ENCODE measurements around the gene OCRL. TPM values are rescaled to one million over a fixed set of nuclear protein-coding genes. Genes with fewer than 3 reads are reported as not detected.

Gene OCRL
- total RNA-seq, 1 donor from 2014 or later, result 13.7 TPM

DNA sequence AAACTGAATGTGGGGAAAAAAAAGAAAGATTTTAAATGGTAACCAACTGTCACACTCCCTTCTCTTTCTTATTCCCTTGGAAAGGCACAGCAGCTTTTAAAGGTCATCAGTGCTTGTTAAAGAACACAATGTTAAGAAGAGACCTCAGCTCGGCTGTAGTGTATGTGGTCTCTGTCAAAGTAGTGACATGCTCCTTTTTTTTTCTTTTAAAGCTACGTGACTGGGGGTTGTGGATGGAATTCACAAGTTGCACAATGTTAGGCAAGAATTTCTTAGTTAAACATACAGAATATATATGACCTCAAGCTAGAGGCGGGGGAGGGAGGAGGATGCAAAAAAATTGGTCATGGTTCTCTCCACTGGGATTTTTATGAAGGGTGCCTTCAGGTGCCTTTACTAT lies 45.6 kb downstream of the OCRL start:
- DNase-seq, result no peak

DNA sequence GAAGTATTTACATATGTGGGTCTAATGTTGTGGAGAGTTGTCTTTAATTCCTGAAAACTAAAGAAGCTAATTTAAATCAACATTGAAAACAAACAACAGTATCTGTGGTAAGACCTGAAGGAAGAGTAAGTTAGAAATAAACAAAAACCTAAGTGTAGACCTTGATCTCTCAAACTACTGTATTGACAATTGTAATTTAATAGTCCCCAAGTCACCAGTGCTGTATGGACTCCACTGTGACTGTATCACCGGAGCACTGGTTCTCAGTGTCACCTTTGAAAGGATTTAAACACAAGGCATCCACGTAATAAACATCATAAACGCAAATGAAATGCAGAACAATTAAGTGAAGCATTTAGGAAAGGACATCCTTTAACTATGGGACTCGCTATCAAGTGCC lies 46.4 kb downstream of the OCRL start:
- no peak for DNase-seq

DNA sequence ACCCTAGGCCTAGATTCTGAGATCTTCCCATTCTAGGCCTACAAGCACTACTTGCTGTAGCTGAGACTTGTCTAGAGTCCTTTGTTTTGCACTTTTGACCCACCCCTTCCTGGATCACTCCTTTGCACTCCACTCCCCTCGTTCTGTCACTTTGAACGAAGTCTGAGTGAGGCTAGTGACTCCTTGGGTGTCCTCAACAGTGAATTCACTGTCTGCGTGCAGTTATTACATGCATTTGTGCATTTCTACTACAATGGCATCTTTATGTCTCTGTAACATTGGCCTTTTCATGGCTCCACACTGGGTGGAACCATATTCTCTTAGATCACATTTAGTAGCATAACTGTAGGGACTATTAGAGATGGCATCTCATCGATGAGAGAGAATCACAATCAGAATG lies 50.5 kb downstream of the OCRL start:
- no peak for DNase-seq

DNA sequence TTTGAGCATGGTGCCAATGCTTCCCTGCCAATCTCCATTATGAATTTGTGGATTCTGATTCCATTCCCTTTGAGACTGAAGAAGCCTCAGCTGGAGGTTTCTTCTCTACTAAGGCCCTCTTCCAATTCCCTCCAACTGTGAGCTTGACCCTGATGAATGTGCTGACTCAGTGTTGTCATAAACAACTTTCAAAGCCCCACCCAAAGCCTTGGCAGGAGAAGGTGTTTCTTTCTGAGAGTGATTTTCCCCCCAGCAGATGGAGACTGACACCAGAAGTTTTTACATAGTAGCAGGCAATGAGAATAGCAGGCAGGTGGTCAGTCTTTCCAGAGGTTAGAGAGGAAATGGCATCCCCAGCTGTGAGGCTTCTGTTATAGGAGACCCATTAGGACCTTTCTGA lies 53.1 kb downstream of the OCRL start:
- DNase-seq, result peak; percentile 36

DNA sequence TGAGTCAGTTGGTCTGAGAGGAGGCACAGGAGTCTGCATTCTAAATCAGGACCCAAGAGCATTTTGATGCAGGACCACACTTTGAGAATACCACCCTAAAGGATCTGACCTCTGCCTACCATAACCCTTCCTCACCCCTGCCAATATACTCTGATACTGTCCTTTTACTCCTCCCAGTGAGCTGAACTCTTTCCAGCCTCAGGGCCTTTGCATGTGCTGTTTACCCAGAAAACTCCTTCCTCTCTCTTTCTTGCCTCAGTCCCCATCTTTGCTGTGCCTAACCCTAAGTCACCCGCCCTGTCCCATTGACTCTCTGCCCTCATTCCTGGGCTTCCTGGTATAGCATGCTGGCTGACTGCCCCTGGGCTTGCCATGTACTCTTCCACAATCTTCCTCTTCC lies 54.7 kb downstream of the OCRL start:
- no peak for DNase-seq

DNA sequence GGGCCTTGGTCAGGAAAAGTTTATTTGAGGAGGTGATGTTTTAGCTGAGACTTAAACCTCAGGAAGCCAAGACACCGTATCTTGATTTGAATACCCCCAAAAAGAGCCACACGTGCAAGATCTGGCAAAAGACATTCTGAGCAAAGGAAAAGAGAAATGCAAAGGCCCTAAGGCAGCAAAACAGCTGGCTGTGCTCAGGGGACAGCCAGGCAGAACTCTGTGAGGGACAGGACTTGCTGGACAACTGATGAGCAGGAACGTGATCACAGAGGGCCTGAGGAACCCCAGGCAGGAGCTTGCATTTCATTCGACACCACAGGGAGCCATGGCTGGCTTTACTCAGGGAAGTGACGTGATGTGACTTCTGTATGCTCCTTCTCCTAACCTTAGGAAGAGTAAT lies 56.0 kb downstream of the OCRL start:
- no peak for DNase-seq

DNA sequence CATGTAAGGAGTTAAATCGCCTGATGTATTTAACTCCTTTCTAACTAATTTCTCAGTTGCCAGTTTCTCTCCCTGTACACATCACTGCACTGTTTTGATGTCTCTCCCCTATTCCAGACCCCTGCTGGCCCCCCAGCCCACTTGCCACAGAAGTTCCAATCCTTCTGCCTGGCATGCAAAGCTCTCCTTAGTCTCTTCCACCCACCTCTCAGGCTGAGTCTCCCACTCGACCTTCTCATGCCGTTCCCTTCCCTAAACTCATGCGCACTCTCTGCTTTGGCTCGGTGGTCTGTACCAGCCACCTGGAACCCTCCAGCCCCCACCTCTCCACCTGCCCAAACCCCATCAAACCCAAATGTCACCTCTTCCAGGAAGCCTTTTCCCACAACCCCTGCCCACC lies 57.8 kb downstream of the OCRL start:
- DNase-seq, result no peak

GRCh38 chrX:129599499-129599898 lies 59.4 kb downstream of the OCRL start:
- DNase-seq, result no peak

- DNase-seq, result no peak
Observed at GRCh38 chrX:129599996-129600395, 59.9 kb downstream of the OCRL start.

DNA sequence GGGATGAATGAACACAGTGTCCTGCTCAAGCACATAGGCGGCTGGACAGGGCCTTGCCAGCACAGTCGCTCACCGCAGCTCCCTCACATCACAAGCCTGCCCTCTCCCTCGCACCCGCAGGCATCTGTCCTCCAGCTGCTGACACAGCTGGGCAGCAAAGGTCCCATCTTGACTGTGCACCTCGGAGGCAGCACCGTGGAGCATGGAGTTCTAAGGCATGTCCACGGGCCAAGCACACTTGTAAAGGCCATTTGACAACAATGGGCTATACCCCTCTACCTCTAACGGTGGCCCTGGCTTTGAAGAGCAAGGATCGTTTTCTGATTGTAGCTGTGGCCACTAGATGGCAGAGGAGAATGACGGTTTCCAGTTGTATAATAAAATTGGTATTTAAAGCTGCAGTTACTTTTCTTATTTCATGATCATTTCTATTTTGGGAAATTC lies 60.9 kb downstream of the OCRL start:
- peak; percentile 41 for DNase-seq

DNA sequence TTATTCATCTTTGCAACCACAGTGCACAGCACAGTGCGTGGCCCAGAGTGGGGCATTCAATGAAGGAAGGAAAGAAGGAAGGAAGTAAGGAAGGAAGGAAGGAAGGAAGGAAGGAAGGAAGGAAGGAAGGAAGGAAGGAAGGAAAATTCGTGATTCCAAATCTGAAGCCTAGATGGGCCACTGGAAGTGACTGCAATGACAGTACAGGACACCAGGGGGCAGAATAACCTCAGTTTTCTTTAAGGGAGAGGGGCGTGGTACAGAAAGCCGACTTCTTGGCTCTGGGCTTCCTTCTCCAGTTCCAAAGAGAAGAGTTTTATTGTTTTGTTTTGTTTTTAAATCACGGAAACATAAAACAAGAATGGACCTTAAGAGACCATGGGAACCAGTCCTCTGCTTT lies 66.9 kb downstream of the OCRL start:
- DNase-seq, result peak; percentile 82

- no peak for DNase-seq
Observed at GRCh38 chrX:129608496-129608895, 68.4 kb downstream of the OCRL start.

DNA sequence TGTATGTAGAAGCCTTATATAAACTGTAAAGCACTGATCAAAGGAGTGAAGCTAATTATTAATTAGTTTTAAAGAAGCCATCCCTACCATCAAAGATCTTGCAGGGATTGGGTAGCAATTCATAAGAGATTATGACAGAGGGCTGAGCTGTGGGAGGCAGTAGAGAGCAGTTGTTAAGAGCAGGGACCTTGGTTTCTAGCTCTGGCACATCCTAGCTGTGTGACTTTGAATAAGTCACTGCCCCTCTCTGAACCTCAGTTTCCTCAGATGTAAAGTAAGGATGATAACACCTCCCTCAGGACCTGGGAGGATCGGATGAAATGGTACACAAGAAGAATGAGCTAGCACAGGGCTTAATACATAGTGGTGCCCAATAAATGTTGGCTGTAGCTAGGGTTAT lies 69.3 kb downstream of the OCRL start:
- no peak for DNase-seq

DNA sequence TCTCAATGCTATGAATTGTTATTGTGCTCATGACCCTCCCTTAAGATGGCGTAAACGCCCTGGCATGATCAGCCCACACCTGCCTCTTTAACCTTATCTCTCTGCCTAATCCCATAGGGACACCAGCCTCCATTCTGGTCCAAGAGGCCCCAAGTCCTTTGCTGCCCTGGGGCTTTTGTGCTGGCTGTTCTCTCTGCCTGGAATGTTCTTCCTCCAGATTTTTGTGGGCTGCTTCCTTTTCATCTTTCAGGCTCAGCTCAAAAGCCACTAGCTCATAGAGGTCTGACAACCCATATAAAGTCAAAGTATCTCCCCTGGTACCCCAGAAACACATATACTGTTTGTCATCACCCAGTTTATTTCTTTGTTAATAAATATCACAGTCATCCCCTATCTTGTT lies 72.3 kb downstream of the OCRL start:
- DNase-seq, result no peak

DNA sequence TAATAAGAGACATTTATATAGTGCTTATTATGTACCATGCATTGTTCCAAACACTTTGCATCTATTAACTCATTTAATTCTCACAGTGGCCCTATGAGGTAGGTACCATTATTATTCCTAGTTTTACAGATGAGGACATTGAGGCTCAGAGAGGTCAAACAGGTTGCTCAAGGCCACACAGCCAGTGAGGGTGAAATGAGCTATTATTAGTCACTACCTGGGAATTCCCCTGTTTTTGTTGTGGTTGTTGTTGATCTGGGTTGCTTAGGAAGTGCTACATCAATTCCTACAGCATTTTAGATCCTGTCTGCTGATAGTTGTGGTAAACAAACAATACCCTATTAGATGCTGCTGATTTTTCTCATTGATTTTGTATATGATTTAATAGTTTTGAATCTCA lies 73.5 kb downstream of the OCRL start:
- DNase-seq, result no peak

DNA sequence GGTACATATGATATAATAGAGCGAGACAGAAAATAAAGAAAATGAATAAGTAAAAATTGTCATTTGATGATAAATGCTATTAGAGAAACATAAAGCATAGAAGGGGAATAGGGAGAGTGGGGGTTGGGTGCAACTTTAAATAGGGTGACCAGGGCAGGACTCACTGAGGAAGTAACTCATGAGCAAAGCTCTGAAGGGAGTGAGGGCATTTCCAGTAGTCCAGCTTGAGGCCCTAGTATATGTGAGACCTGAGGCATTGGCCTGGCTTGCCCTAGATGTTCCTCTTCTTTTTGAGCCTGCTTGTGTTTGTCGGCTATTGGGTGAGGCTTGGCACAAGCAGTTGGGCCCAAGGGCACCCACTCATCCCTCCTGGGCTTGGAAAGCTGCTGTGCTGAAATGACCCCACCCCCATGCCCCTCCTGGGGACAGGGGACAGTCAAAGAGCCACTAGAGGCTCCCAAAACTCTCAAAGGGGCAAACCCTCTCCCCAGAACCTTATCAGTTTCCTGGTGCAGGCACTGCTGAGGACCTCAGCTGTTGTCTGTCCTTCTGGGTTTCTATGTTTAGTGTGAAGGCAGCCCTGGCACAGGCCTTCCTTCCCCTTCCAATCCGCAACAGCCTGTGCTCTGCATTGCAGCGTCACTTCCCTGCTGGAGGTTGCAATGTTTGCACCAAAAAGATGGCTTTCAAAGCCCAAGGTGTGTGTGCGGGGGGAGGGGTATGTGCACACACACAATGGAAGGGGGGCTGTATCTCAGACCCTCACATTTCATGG lies 74.6 kb downstream of the OCRL start:
- peak; percentile 37 for DNase-seq

- no peak for DNase-seq
Observed at GRCh38 chrX:129617420-129617819, 77.4 kb downstream of the OCRL start.

DNA sequence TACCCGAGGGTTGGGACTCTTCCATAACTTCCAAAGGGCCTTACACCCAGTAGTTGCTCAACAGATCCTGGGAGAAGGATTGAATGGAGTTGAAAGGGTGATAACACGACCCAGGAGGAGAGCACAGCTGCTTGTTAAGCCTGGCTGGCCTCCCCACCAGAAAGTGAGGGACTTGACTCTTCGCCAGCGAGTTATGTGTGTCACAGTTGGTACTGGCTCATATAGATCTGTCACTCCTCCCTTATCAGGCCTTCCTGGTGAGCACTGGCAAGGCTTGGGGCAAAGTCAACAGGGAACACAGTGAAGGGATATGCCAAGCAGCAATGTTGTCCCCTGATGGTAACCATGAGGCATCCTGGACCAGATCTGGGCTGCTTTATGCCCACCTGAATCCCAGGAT lies 78.9 kb downstream of the OCRL start:
- peak; percentile 73 for DNase-seq

- peak; percentile 25 for DNase-seq
Observed at GRCh38 chrX:129622757-129623301, 82.8 kb downstream of the OCRL start.

DNA sequence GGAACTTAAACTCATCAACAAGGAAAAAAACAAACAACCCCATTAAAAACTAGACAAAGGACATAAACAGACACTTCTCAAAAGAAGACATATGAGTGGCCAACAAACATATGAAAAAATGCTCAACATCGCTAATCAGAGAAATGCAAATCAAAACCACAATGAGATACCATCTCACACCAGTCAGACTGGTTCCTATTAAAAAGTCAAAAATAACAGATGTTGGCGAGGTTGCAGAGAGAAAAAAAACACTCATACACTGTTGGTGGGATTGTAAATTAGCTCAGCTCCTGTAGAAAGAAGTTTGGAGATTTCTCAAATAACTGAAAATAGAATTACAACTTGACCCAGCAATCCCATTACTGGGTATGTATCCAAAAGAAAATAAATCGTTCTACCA lies 86.0 kb downstream of the OCRL start:
- no peak for DNase-seq

DNA sequence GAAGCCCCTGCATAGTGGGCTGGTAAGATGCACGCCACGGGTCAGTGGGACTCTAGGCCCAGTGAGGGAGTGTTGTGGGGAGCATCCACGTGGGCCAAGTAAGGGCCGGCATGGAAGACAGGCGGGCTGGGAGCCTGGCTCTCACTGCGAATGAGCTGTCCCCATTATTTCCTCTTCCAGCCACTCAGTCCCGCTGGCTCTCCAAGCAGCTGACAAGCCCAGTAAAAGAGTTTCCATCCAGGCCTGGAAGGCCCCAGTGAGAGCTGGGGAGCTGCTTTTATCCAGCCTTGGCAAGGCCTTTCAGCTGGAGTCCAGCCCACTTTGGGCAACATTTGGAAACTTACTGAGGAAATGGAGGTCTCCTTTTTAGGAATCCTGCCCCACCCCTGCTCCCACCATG lies 89.8 kb downstream of the OCRL start:
- DNase-seq, result peak; percentile 47

GRCh38 chrX:129631849-129632248 lies 91.8 kb downstream of the OCRL start:
- DNase-seq, result no peak

GRCh38 chrX:129632443-129632842 lies 92.4 kb downstream of the OCRL start:
- peak; percentile 68 for DNase-seq

- no peak for DNase-seq
Observed at GRCh38 chrX:129634541-129634940, 94.5 kb downstream of the OCRL start.

Measured in tongue (tissue), 2 donors.